ENCODE measurements around the gene ARID5B. TPM values are rescaled to one million over a fixed set of nuclear protein-coding genes. Genes with fewer than 3 reads are reported as not detected.

The ARID5B gene
- total and polyA plus RNA-seq, 2 donors (not counting 1 experiment from before 2014, with no cell fraction given), result 118 to 145 TPM

GRCh38 chr10:62019013-62019684 is 117.7 kb downstream of the ARID5B start:
- peak in 1 of 2 donors; percentile 90 for DNase-seq (ENCODE audit: low read depth in 2 of 2)
- Histone ChIP-seq H3K9ac (ENCODE audit: insufficient read depth, low read length) (no peak overlapping the region), H3K27me3 (ENCODE audit: control insufficient read depth, insufficient read depth, low read length) (no peaks in the 10 kb centered on the region), H2AFZ (ENCODE audit: low read length) (no peak overlapping the region), H3K4me3 (replicated peaks in 1 of 4; ENCODE audit: control extremely low read depth in 1 of 4, insufficient read depth in 1 of 4, low read depth in 3 of 4, low read length in 4 of 4) (no peak overlapping the region), H3K36me3 (ENCODE audit: control insufficient read depth, insufficient read depth, low read length) (no peaks in the 10 kb centered on the region), H4K20me1 (ENCODE audit: control insufficient read depth, extremely low read depth, insufficient read depth, low read length) (no peaks in the 10 kb centered on the region), H3K4me1 (ENCODE audit: control insufficient read depth, extremely low read depth, insufficient read depth, low read length) (peaks cover 16% of the 10 kb centered on the region), H3K27ac (ENCODE audit: insufficient read depth, low read length) (no peak overlapping the region), H3K4me2 (ENCODE audit: extremely low read depth, insufficient read depth, low read length) (no peak overlapping the region), H3K9me3 (ENCODE audit: control insufficient read depth, insufficient read depth, low read depth, low read length) (no peaks in the 10 kb centered on the region), H3K79me2 (ENCODE audit: control insufficient read depth, insufficient read depth, low read length) (peaks cover 41% of the 10 kb centered on the region)
- TF ChIP-seq CTCF (conservative IDR thresholded peaks at IDR 0.05 in 1 of 2, IDR thresholded peaks at IDR 0.05 in 1 of 2; ENCODE audit: low read depth in 1 of 2, low read length in 2 of 2), result no peak
- TF ChIP-seq EZH2 (IDR thresholded peaks at IDR 0.05; ENCODE audit: low read length, missing control alignments), result no peak

GRCh38 chr10:62019685-62020359 is 118.3 kb downstream of the ARID5B start:
- H3K9ac ChIP-seq (ENCODE audit: insufficient read depth, low read length), result no peak overlapping the region
- no peak overlapping the region for H2AFZ ChIP-seq (ENCODE audit: low read length)
- H3K27me3 ChIP-seq (ENCODE audit: control insufficient read depth, insufficient read depth, low read length), result no peaks in the 10 kb centered on the region
- no peak overlapping the region for H3K27ac ChIP-seq (ENCODE audit: insufficient read depth, low read length)
- H3K4me3 ChIP-seq (replicated peaks in 1 of 4; ENCODE audit: control extremely low read depth in 1 of 4, insufficient read depth in 1 of 4, low read depth in 3 of 4, low read length in 4 of 4), result no peak overlapping the region
- H3K4me1 ChIP-seq (ENCODE audit: control insufficient read depth, extremely low read depth, insufficient read depth, low read length), result peaks cover 16% of the 10 kb centered on the region
- TF ChIP-seq EZH2 (IDR thresholded peaks at IDR 0.05; ENCODE audit: low read length, missing control alignments) (no peak), CTCF (conservative IDR thresholded peaks at IDR 0.05 in 1 of 2, IDR thresholded peaks at IDR 0.05 in 1 of 2; ENCODE audit: low read depth in 1 of 2, low read length in 2 of 2) (no peak)
- no peak overlapping the region for H3K4me2 ChIP-seq (ENCODE audit: extremely low read depth, insufficient read depth, low read length)
- H4K20me1 ChIP-seq (ENCODE audit: control insufficient read depth, extremely low read depth, insufficient read depth, low read length), result no peaks in the 10 kb centered on the region
- DNase-seq (ENCODE audit: low read depth in 2 of 2), result peak in 1 of 2 donors; percentile 69
- H3K79me2 ChIP-seq (ENCODE audit: control insufficient read depth, insufficient read depth, low read length), result peaks cover 41% of the 10 kb centered on the region
- no peaks in the 10 kb centered on the region for H3K9me3 ChIP-seq (ENCODE audit: control insufficient read depth, insufficient read depth, low read depth, low read length)
- no peaks in the 10 kb centered on the region for H3K36me3 ChIP-seq (ENCODE audit: control insufficient read depth, insufficient read depth, low read length)

GRCh38 chr10:62021128-62021665 is 119.7 kb downstream of the ARID5B start:
- peaks cover 17% of the 10 kb centered on the region for H3K4me1 ChIP-seq (ENCODE audit: control insufficient read depth, extremely low read depth, insufficient read depth, low read length)
- H3K79me2 ChIP-seq (ENCODE audit: control insufficient read depth, insufficient read depth, low read length), result peaks cover 42% of the 10 kb centered on the region

More at GRCh38 chr10:62021128-62021665, 119.7 kb downstream of the ARID5B start:
- H3K4me3 ChIP-seq (replicated peaks in 1 of 4; ENCODE audit: control extremely low read depth in 1 of 4, insufficient read depth in 1 of 4, low read depth in 3 of 4, low read length in 4 of 4), result no peak overlapping the region
- no peaks in the 10 kb centered on the region for H3K36me3 ChIP-seq (ENCODE audit: control insufficient read depth, insufficient read depth, low read length)
- H3K9me3 ChIP-seq (ENCODE audit: control insufficient read depth, insufficient read depth, low read depth, low read length), result no peaks in the 10 kb centered on the region
- H3K9ac ChIP-seq (ENCODE audit: insufficient read depth, low read length), result no peak overlapping the region
- H3K27me3 ChIP-seq (ENCODE audit: control insufficient read depth, insufficient read depth, low read length), result no peaks in the 10 kb centered on the region
- TF ChIP-seq EZH2 (IDR thresholded peaks at IDR 0.05; ENCODE audit: low read length, missing control alignments) (no peak), CTCF (conservative IDR thresholded peaks at IDR 0.05 in 1 of 2, IDR thresholded peaks at IDR 0.05 in 1 of 2; ENCODE audit: low read depth in 1 of 2, low read length in 2 of 2) (no peak)
- no peak overlapping the region for H3K27ac ChIP-seq (ENCODE audit: insufficient read depth, low read length)
- no peaks in the 10 kb centered on the region for H4K20me1 ChIP-seq (ENCODE audit: control insufficient read depth, extremely low read depth, insufficient read depth, low read length)
- H3K4me2 ChIP-seq (ENCODE audit: extremely low read depth, insufficient read depth, low read length), result no peak overlapping the region
- no peak for DNase-seq (ENCODE audit: low read depth in 2 of 2)
- no peak overlapping the region for H2AFZ ChIP-seq (ENCODE audit: low read length)

All from fibroblast of lung (primary cell).